ENCODE results near the gene MBP. TPM values are rescaled to one million over a fixed set of nuclear protein-coding genes. Genes with fewer than 3 reads are reported as not detected.

The MBP gene
- total RNA-seq, 1 donor from 2014 or later, result 24.1 TPM

DNA sequence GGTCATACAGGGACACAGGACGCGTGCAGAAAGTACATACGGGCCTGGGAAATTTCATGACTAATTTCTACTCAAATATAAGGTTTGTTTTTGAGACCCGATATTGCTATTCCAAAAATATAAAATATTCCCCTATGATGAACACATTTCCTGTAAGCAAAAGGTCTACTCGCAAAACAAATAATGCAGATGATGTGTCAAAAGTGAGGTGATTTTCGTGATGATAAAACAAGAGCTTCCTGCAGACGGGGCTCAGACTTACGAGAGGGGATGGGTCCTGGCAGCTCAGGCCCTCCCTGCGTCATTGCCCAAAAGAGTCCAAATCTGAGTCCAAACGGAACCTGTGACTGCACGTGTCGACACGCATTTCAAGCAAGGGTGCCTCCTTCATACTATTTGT, 62.7 kb downstream of the MBP start:
- ATAC-seq (no peak), DNase-seq (ENCODE audit: low spot score) (no peak)

- DNase-seq (ENCODE audit: low spot score), result no peak
- no peak for ATAC-seq
These were observed 63.1 kb downstream of the MBP start for GRCh38 chr18:77069482-77069881.

- DNase-seq (ENCODE audit: low spot score), result no peak
- ATAC-seq, result peak; percentile 12
These were observed 64.0 kb downstream of the MBP start for GRCh38 chr18:77068321-77069312.

DNA sequence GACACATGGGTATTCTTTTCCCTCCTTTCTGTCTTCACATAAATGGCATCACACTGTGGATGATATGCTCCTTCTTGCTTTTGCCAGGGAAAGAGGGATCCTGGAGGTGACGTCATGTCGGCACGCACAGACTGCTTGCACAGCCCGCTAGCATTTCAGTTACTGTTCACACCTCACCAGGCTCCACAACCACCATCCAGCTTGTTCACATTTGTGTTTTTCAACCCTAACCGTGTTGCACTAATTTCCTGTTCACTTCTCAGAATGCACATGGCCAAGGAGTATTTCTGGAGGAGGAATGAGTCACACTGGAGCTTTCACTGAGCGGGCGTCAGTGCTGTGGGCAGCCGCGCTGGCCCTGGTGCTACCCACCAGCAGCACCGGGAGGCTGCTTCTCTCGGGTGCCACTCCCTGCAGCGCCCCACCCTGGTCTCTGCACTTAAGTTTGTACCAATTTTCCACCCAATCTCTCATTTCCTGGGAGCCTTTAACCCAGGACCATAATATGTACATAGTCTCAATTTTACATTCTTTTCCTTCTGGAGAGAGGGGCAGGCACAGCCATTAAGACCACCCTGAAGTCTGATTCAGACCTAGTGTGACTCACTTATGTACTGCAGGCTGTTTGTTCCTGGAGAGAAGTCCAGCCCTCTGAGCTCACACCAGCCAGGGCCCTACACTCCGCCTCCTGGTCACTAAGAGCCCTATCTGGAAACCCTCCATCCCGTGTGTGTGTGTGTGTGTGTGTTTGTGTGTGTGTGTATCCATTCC, 65.1 kb downstream of the MBP start:
- ATAC-seq, result peak; percentile 38
- DNase-seq (ENCODE audit: low spot score), result no peak

GRCh38 chr18:77066689-77067088, 65.9 kb downstream of the MBP start:
- ATAC-seq (no peak), DNase-seq (ENCODE audit: low spot score) (no peak)

GRCh38 chr18:77066101-77066500, 66.5 kb downstream of the MBP start:
- no peak for ATAC-seq
- DNase-seq (ENCODE audit: low spot score), result no peak

- no peak for DNase-seq (ENCODE audit: low spot score)
- ATAC-seq, result peak; percentile 34
These were observed 67.2 kb downstream of the MBP start for GRCh38 chr18:77065221-77065981.

DNA sequence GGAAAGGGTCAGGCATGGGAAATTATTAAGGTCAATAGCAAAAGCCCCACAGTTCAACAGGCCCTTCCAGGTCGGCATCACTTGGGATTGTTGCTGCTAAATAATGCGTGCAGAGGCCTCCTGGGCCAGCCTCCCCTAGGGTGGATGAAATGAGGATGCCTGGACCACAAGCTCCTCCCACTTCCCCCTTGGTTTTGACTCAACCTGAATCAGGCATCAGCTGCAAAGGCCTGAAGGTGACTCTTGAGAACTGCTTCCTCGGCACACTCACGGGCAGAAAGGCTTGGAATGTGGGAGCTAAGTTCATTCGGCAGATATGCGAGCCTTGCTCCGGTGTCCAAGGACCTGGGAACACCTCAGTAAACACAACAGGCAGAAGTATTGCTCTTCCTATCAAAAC, 69.3 kb downstream of the MBP start:
- ATAC-seq, result no peak
- DNase-seq (ENCODE audit: low spot score), result no peak

DNA sequence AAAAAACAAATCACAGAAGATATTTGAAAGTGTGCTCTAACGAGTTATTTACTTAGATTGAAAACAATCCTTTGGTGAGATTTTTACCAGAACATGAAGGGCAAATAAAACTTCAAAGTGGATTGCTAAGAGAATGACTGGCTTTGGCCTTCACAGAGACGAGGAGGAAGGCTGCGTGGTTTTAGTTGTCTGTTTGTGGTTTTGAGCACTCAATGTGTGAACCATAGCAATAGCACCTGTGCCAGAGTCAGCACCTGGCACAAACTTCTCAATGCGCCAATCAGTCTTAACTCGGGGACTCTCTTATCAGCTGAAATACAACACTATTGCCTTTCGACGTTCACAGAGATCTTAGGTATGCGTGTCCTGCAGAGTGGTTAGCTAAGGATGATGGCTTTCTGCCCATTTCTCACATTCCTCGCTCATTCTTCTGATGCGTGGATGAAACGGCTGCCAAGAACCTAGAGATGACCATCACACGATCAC, 70.0 kb downstream of the MBP start:
- DNase-seq (ENCODE audit: low spot score) (no peak), ATAC-seq (no peak)

DNA sequence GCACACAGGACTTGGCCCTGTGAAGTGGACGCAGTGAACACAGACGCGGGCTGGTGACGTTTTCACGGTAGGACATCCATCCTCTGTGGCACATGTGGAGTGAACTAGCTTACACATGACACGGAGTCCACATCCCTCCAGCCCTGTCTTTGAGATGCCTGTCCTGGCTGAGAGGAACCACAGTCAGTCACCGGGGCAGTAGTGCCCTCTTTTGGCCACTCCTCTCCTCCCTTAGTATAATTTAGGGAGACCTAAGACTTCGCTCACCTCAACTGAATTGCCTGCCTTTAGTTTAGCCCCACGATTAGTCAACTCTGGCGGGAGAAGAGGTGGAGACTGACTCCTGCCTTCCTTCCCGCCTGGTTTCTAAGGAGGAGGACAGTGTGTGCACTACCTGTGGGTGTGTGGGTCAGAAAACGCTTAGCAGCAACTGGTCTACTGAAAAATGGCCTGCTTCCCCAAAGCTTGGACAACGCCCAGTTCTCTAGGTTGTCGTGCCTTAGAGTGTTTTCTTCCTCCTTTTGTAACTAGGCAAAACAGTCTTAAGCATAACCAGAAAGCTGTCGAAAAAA, 70.6 kb downstream of the MBP start:
- DNase-seq (ENCODE audit: low spot score), result no peak
- ATAC-seq, result peak; percentile 49

DNA sequence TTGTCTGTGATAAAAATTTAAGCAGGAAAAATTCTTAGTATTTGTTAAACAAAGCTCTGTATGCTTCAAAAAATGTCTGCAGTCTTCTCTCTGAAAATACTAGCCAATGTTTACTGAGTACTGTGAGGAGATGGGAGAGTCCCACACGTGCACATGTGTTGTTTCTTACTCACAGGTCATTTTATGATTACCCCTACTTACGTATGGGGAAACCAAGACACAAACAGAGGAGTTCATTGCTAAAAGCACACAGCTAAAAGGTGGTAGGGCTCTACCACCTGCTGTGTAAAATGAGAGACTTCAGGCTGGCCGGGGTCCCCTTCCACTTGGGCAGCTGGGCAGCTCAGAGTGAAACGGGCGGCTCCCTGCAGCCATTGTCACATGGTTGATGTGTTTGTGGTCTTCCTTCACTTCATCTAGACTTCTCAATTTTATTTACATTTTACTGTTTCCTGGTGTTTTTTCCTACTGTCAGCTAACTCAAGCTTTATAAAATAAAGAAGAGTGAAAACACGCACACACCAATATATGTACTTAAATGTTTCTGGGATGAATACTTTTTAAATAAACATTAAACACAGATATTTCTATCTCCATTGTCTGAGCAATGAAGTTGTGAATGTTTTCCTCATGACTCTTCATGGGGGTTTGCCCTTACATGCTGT, 71.2 kb downstream of the MBP start:
- ATAC-seq, result no peak
- DNase-seq (ENCODE audit: low spot score), result peak; percentile 38

- DNase-seq (ENCODE audit: low spot score) (no peak), ATAC-seq (no peak)
These were observed 72.4 kb downstream of the MBP start for GRCh38 chr18:77060151-77060550.

DNA sequence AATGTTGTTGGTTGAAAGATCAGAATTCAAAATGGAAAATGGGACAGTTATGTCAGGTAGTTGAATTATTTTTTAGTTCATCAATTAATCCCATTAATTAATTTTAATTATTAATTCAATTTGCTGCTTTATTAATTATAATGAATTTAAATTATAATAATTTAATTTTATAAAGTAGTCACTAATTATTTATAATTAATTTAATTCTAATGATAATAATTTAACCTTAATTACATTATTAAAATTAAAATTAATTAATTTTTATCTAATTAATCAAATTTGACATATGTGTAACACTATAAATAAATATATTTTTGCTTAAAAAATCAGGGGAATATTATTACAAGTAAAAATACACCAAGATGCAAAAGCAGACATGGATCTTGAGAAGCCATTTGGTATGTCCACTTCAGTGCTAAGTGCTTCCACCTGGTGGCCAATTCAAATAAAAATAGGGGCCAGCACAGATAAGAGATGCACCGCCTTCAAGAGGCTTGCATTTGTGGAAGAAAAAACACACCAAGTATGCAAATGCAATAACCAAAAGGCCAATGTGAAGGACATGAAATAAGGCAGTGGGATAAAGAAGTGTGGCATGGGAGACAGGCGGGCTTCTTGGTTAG, 73.2 kb downstream of the MBP start:
- DNase-seq (ENCODE audit: low spot score) (no peak), ATAC-seq (peak; percentile 60)

- ATAC-seq, result no peak
- no peak for DNase-seq (ENCODE audit: low spot score)
These were observed 74.2 kb downstream of the MBP start for GRCh38 chr18:77058290-77058835.

- no peak for DNase-seq (ENCODE audit: low spot score)
- ATAC-seq, result no peak
These were observed 75.6 kb downstream of the MBP start for GRCh38 chr18:77057006-77057395.

DNA sequence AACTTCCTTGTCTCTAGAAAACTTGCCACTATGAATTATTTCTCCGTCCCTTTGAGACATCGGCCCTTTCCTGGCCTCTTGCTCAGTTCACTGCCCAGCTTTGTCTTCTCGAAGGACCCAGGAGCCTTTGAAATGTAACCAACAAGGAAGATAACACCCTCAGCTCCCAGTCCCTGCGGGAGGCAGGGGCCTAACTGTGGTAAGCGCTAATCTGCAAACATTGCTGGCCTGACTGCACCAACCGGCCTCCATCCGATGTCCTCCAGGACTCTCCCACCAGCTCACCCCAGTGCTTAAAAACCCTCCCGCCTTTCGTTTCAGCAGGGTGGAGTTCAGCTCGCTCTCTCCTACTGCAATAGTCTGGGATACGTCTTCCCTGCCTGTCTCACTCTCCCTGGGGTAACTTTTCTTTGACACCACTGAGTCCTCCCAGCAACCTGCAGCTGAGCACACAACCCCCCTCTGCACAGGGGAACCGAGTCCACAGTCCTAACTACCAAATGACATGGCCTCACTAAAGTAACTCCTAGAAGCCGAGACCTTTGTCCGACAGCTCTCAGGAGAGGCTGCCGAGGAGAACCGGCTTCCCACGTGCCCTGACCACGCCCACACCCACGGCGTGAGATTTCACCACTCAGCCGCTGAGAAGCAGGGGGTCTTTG, 76.1 kb downstream of the MBP start:
- no peak for ATAC-seq
- DNase-seq (ENCODE audit: low spot score), result no peak

DNA sequence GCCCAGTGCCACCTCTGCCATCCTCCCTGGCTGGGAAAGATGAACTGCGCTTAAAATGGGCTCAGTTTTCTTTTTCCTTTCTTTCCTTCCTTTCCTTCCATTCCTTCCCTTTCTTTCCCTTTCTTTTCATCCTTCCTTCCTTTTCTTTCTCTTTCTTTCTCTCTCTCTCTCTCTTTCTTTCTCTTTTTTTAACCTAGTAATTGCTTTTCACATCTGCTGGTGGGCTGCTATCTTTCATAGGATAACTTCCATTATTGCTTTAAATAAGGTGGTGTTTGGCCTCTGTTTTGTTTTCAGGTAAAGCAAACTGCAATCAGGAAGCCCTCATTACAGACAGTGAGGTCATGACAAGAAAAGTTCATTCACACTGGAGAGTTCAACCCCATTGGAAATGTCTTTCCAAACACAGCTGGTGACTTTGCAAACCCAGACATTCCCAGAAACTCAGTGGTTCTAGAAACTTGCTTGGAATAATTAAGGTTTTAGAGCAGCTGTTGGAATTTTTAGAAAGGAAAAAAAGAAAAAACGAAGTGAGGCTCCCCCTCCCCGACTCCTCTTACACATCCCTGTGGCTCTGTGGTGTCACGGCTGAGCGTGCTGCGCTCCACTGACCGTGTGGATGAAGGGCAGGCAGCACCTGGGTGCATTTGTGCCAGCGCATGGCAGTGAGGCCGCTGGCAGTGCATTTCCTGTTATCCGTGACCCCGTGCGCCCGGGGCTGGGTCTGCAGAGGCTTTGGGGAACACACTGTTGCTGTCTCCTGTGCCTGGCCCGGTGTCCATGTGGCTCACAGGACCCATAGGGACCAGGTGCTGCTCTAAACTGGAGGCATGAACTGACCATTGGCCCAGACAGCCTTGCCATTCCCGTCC, 76.9 kb downstream of the MBP start:
- ATAC-seq (peak; percentile 46), DNase-seq (ENCODE audit: low spot score) (no peak)

All from left lobe of liver (tissue), 2 donors.